IMR-90 (cell line): ENCODE measurements around the gene BDNF. TPM values are rescaled to one million over a fixed set of nuclear protein-coding genes. Genes with fewer than 3 reads are reported as not detected.

Experiments used
- ATAC-seq: fragments of 200-7000 bp; cut with Tn5 transposase; 2 replicates; pipeline ENCODE4 v1.9.1; 2020; ENCODE audit warnings: low read depth, mild to moderate bottlenecking, moderate library complexity
- BruUV-seq: library from RNA; stranded (reverse); fragments of 400-500 nt; replicated peaks from 2 replicates; lab custom pipeline; 2021; lab: Mats Ljungman, UMichigan
- CTCF ChIA-PET: fragments of 300-600 bp; formaldehyde crosslinking; extraction: SDS; loops from one replicate; lab custom pipeline; 2021; ENCODE audit warnings: antibody characterized with exemption; lab: Yijun Ruan, JAX
- POLR2A ChIA-PET: fragments of 300-600 bp; sonication (Branson Sonifier 250); formaldehyde crosslinking; loops from one replicate; lab custom pipeline; 2022; ENCODE audit warnings: antibody characterized with exemption; ENCODE audit not compliant: unreplicated experiment; lab: Charles Lee
- DNase-seq: peaks from one replicate; pipeline ENCODE4 v3.0.0; 2013
- H2AFZ ChIP-seq: replicated peaks from 2 replicates; pipeline ENCODE3; 2013; ENCODE audit warnings: low read length, mild to moderate bottlenecking; ENCODE audit not compliant: poor library complexity
- H2AK5ac ChIP-seq: 2 replicates; pipeline ENCODE4 v1.6.1; 2013; ENCODE audit warnings: low read depth, low read length, inconsistent platforms
- H2AK9ac ChIP-seq: replicated peaks from 2 replicates; pipeline ENCODE3; 2013; ENCODE audit warnings: mild to moderate bottlenecking, low read depth, low read length, moderate library complexity; ENCODE audit not compliant: poor library complexity
- H2BK120ac ChIP-seq: 2 replicates; pipeline ENCODE4 v1.6.1; 2013; ENCODE audit warnings: low read depth, low read length, inconsistent platforms
- H2BK15ac ChIP-seq: 3 replicates; pipeline ENCODE4 v1.6.1; 2013; ENCODE audit warnings: low read depth, low read length, inconsistent platforms
- H2BK20ac ChIP-seq: 2 replicates; pipeline ENCODE4 v1.6.1; 2013; ENCODE audit warnings: low read depth, mild to moderate bottlenecking, inconsistent platforms, low read length, moderate library complexity
- H2BK5ac ChIP-seq: 2 replicates; pipeline ENCODE4 v1.6.1; 2013; ENCODE audit warnings: mild to moderate bottlenecking, low read depth, low read length, inconsistent platforms; ENCODE audit not compliant: poor library complexity, severe bottlenecking
- H3K14ac ChIP-seq: replicated peaks from 2 replicates; pipeline ENCODE4 v1.6.1; 2013; ENCODE audit warnings: low read depth, low read length, inconsistent platforms
- H3K18ac ChIP-seq: 2 replicates; pipeline ENCODE4 v1.6.1; 2013; ENCODE audit warnings: low read depth, low read length, control low read depth
- H3K23ac ChIP-seq: 2 replicates; pipeline ENCODE4 v1.6.1; 2013; ENCODE audit warnings: low read depth, low read length, inconsistent platforms
- H3K27ac ChIP-seq: 2 replicates; pipeline ENCODE4 v1.5.1; 2013; ENCODE audit warnings: mild to moderate bottlenecking, control low read depth, low read length; ENCODE audit not compliant: insufficient read depth
- H3K27me3 ChIP-seq: 2 replicates; pipeline ENCODE4 v1.6.1; 2013; ENCODE audit warnings: low read length; ENCODE audit not compliant: control insufficient read depth, insufficient read depth
- H3K36me3 ChIP-seq: 2 replicates; pipeline ENCODE4 v1.6.1; 2013; ENCODE audit warnings: low read length, mixed read lengths; ENCODE audit not compliant: control insufficient read depth, insufficient read depth
- H3K4ac ChIP-seq: 2 replicates; pipeline ENCODE4 v1.6.1; 2013; ENCODE audit warnings: low read depth, low read length, inconsistent platforms
- H3K4me1 ChIP-seq: 2 replicates; pipeline ENCODE4 v1.6.1; 2013; ENCODE audit warnings: low read length, mixed read lengths; ENCODE audit not compliant: control insufficient read depth, insufficient read depth
- H3K4me2 ChIP-seq: 2 replicates; pipeline ENCODE4 v1.6.1; 2013; ENCODE audit warnings: low read depth, mild to moderate bottlenecking, control low read depth, low read length, moderate library complexity
- H3K4me3 ChIP-seq: 2 replicates; pipeline ENCODE4 v1.5.1; 2013; ENCODE audit warnings: low read depth, mild to moderate bottlenecking, control low read depth, low read length, moderate library complexity; ENCODE audit not compliant: insufficient read depth
- H3K56ac ChIP-seq: 2 replicates; pipeline ENCODE4 v1.6.1; 2013; ENCODE audit warnings: low read length, inconsistent platforms; ENCODE audit not compliant: insufficient read depth; ENCODE audit errors: extremely low read depth
- H3K79me1 ChIP-seq, 2 experiments: 2 replicates each; pipeline ENCODE4 v1.6.1; 2013; ENCODE audit warnings: low read length in 2 of 2, inconsistent platforms in 1 of 2, low read depth in 1 of 2
- H3K9ac ChIP-seq: 2 replicates; pipeline ENCODE4 v1.6.1; 2013; ENCODE audit warnings: low read depth, low read length, control low read depth
- H3K9me1 ChIP-seq: 2 replicates; pipeline ENCODE4 v1.6.1; 2013; ENCODE audit warnings: low read length, inconsistent platforms; ENCODE audit not compliant: insufficient read depth
- H3K9me3 ChIP-seq: 2 replicates; pipeline ENCODE4 v1.6.1; 2013; ENCODE audit warnings: low read length; ENCODE audit not compliant: control insufficient read depth, insufficient read depth
- H4K20me1 ChIP-seq: 2 replicates; pipeline ENCODE4 v1.6.1; 2013; ENCODE audit warnings: low read length, inconsistent platforms; ENCODE audit not compliant: insufficient read depth
- H4K5ac ChIP-seq: 2 replicates; pipeline ENCODE4 v1.6.1; 2013; ENCODE audit warnings: mild to moderate bottlenecking, low read depth, low read length, control low read depth
- H4K8ac ChIP-seq, 2 experiments: 2 replicates each; pipeline ENCODE4 v1.6.1; 2013; ENCODE audit warnings: low read depth in 2 of 2, low read length in 2 of 2, control low read depth in 1 of 2, inconsistent platforms in 1 of 2
- H4K91ac ChIP-seq: 2 replicates; pipeline ENCODE4 v1.6.1; 2013; ENCODE audit warnings: low read depth, low read length, inconsistent platforms; ENCODE audit not compliant: insufficient read depth
- BHLHE40 ChIP-seq: fragments of 150-350 bp; IDR thresholded peaks from 2 replicates; pipeline ENCODE4 v1.6.1; 2016; ENCODE audit warnings: mild to moderate bottlenecking, low read depth, low read length
- CEBPB ChIP-seq: IDR thresholded peaks from 2 replicates; pipeline ENCODE4 v1.6.1; 2012; ENCODE audit warnings: low read depth, low read length, improper control_type of control experiment
- CHD1 ChIP-seq: IDR thresholded peaks from 2 replicates; pipeline ENCODE4 v1.6.1; 2012; ENCODE audit warnings: low read depth, low read length, improper control_type of control experiment
- CTCF ChIP-seq: conservative IDR thresholded peaks from 2 replicates; pipeline ENCODE4 v1.5.1; 2012; ENCODE audit warnings: mild to moderate bottlenecking, low read depth, low read length, improper control_type of control experiment
- ELK1 ChIP-seq: fragments of 150-350 bp; IDR thresholded peaks from 2 replicates; pipeline ENCODE4 v1.6.1; 2016; ENCODE audit warnings: low read depth, mild to moderate bottlenecking, low read length, moderate library complexity, borderline replicate concordance
- FOS ChIP-seq: fragments of 150-350 bp; IDR thresholded peaks from 2 replicates; pipeline ENCODE4 v1.6.1; 2016; ENCODE audit warnings: low read depth, low read length
- MAFK ChIP-seq: IDR thresholded peaks from 2 replicates; pipeline ENCODE4 v1.6.1; 2012; ENCODE audit warnings: low read depth, low read length, improper control_type of control experiment
- MAZ ChIP-seq: IDR thresholded peaks from 2 replicates; pipeline ENCODE4 v1.6.1; 2012; ENCODE audit warnings: low read depth, mild to moderate bottlenecking, low read length, improper control_type of control experiment, moderate library complexity, borderline replicate concordance
- MXI1 ChIP-seq: IDR thresholded peaks from 2 replicates; pipeline ENCODE4 v1.6.1; 2012; ENCODE audit warnings: low read depth, mild to moderate bottlenecking, low read length, moderate library complexity, borderline replicate concordance
- NFE2L2 ChIP-seq: fragments of 150-350 bp; IDR thresholded peaks from 2 replicates; pipeline ENCODE4 v1.6.1; 2016; ENCODE audit warnings: low read depth, mild to moderate bottlenecking, low read length
- POLR2A ChIP-seq: IDR thresholded peaks from 2 replicates; pipeline ENCODE4 v1.6.1; 2012; ENCODE audit warnings: mild to moderate bottlenecking, low read depth, low read length
- SMC3 ChIP-seq: fragments of 150-350 bp; IDR thresholded peaks from 2 replicates; pipeline ENCODE4 v1.6.1; 2016; ENCODE audit warnings: low read depth, mild to moderate bottlenecking, antibody characterized with exemption, low read length, moderate library complexity
- WGBS, 2 experiments: methylation state at CpG; one replicate each; pipeline versions ENCODE4 v1.1.5 to v1.1.7; 2013; ENCODE audit warnings: missing lambda C conversion rate in 2 of 2; ENCODE audit not compliant: insufficient read length in 1 of 2; ENCODE audit errors: extremely low coverage in 2 of 2; 5-methylcytosine and 5-hydroxymethylcytosine counted together
- dilution Hi-C: fragments of 300-500 bp; cut with HindIII; formaldehyde crosslinking; loops from one replicate; pipeline ENCODE4 v1.14.3; 2018; ENCODE audit warnings: low sequenced_read_pairs; ENCODE audit not compliant: unreplicated experiment
- in situ Hi-C: fragments of 300-500 bp; cut with MboI; formaldehyde crosslinking; loops from 3 replicates; pipeline ENCODE4 v1.14.3; 2019; ENCODE audit warnings: low sequenced_read_pairs, inconsistent platforms, mixed read lengths
- intact Hi-C: fragments of 100-400 bp; cut with micrococcal nuclease; formaldehyde crosslinking; loops from 2 replicates; pipeline ENCODE4 v1.10.0; 2022
- polyA plus RNA-seq, 3 experiments: library from polyadenylated mRNA; depleted of rRNA; stranded (reverse); fragments of >200 nt; gene quantifications; 2 replicates each; pipeline ENCODE4 v1.2.3, GENCODE V29; 2012; ENCODE audit warnings: low replicate concordance in 1 of 3
- total RNA-seq: library from RNA; depleted of rRNA; stranded (reverse); fragments of >200 nt; gene quantifications from 2 replicates; pipeline ENCODE4 v1.2.3, GENCODE V29; 2012

Gene BDNF
- total and polyA plus RNA-seq, 2 of the 4 experiments (the other 2 are of a cell fraction): 94.8 to 152 TPM

GRCh38 chr11:27726981-27727380 lies 26.7 kb upstream of the BDNF start:
- H3K79me1 ChIP-seq: no peaks in the 10 kb centered on the region
- no peak overlapping the region for H3K23ac ChIP-seq
- no CpG with 5 or more reads among the region's 1 CpG for WGBS, 2 experiments
- dilution Hi-C loops (no loop called here), in situ Hi-C loops (loop anchor here (10.0 kb wide), 1 partner anchor 168 kb away; no protein-coding TSS in a partner anchor), intact Hi-C loops (loop anchor here (10.0 kb wide), 1 partner anchor 138 kb away; no protein-coding TSS in a partner anchor)
- no peak overlapping the region for H4K5ac ChIP-seq
- ATAC-seq (no peak), DNase-seq (no peak)
- no peak overlapping the region for H2AK9ac ChIP-seq
- no peaks in the 10 kb centered on the region for H3K9me3 ChIP-seq
- H3K9me1 ChIP-seq: no peaks in the 10 kb centered on the region
- no peak overlapping the region for H2AK5ac ChIP-seq
- H3K27me3 ChIP-seq: no peaks in the 10 kb centered on the region
- POLR2A ChIA-PET: no interaction called here
- no peak overlapping the region for H4K8ac ChIP-seq
- H2AFZ ChIP-seq: no peak overlapping the region
- CTCF ChIA-PET: interaction anchor here (1.0 kb wide), 1 partner anchor 34 kb away, joined by 3 read pairs; no protein-coding TSS in a partner anchor
- no peaks in the 10 kb centered on the region for H4K20me1 ChIP-seq
- H3K18ac ChIP-seq: no peak overlapping the region
- no peak overlapping the region for H3K4me3 ChIP-seq
- H2BK20ac ChIP-seq: no peak overlapping the region
- TF ChIP-seq FOS (no peak), MXI1 (no peak), CTCF (no peak), BHLHE40 (no peak), CHD1 (no peak), MAFK (no peak), CEBPB (no peak), MAZ (no peak), NFE2L2 (no peak), SMC3 (no peak), ELK1 (no peak), POLR2A (no peak)
- H3K4me2 ChIP-seq: no peak overlapping the region
- no peak overlapping the region for H3K27ac ChIP-seq
- H3K4me1 ChIP-seq: peaks cover 3% of the 10 kb centered on the region; the same call in 1 of the 2 replicates
- no peak overlapping the region for H2BK120ac ChIP-seq
- H3K56ac ChIP-seq: no peak overlapping the region
- no peak overlapping the region for H2BK5ac ChIP-seq
- H3K14ac ChIP-seq: no peak overlapping the region
- H4K91ac ChIP-seq: no peak overlapping the region
- H3K36me3 ChIP-seq: no peaks in the 10 kb centered on the region
- no peak overlapping the region for H3K4ac ChIP-seq
- no peak overlapping the region for H3K9ac ChIP-seq
- BruUV-seq: no TSS peak
- no peak overlapping the region for H2BK15ac ChIP-seq
